GM11168 (cell line): ENCODE measurements around the gene SUSD1.

Experiments used
- in situ Hi-C: fragments of 300-500 bp; cut with MboI; formaldehyde crosslinking; loops from one replicate; pipeline ENCODE4 v1.12.0; 2022; ENCODE audit warnings: low sequenced_read_pairs; ENCODE audit not compliant: unreplicated experiment

SUSD1 gene

GRCh38 chr9:112104901-112105300 is 70.2 kb downstream of the SUSD1 start:
- in situ Hi-C loops, result no loop called here

- in situ Hi-C loops, result no loop called here
Measured at GRCh38 chr9:112104401-112104800, 70.7 kb downstream of the SUSD1 start.

- in situ Hi-C loops, result no loop called here
Measured at GRCh38 chr9:112103405-112103804, 71.7 kb downstream of the SUSD1 start.

- in situ Hi-C loops, result loop anchor here (25.0 kb wide), 1 partner anchor 689 kb away; no protein-coding TSS in a partner anchor
Measured at GRCh38 chr9:112097712-112098688, 77.1 kb downstream of the SUSD1 start.

GRCh38 chr9:112094948-112095681 is 80.0 kb downstream of the SUSD1 start:
- in situ Hi-C loops, result loop anchor here (5.0 to 25.0 kb wide), 2 partner anchors 267 to 692 kb away; no protein-coding TSS in a partner anchor

- in situ Hi-C loops, result loop anchor here (5.0 to 25.0 kb wide), 2 partner anchors 268 to 693 kb away; no protein-coding TSS in a partner anchor
Measured at GRCh38 chr9:112094241-112094640, 80.9 kb downstream of the SUSD1 start.

- in situ Hi-C loops, result loop anchor here (5.0 to 25.0 kb wide), 2 partner anchors 268 to 693 kb away; no protein-coding TSS in a partner anchor
Measured at GRCh38 chr9:112093870-112094216, 81.3 kb downstream of the SUSD1 start.

GRCh38 chr9:112093147-112093869 is 81.8 kb downstream of the SUSD1 start:
- in situ Hi-C loops, result loop anchor here (5.0 to 25.0 kb wide), 2 partner anchors 269 to 694 kb away; no protein-coding TSS in a partner anchor

GRCh38 chr9:112091810-112092209 is 83.3 kb downstream of the SUSD1 start:
- in situ Hi-C loops, result loop anchor here (5.0 to 25.0 kb wide), 2 partner anchors 270 to 695 kb away; no protein-coding TSS in a partner anchor

GRCh38 chr9:112087506-112087905 is 87.6 kb downstream of the SUSD1 start:
- in situ Hi-C loops, result loop anchor here (25.0 kb wide), 1 partner anchor 700 kb away; no protein-coding TSS in a partner anchor

GRCh38 chr9:112086627-112087026 is 88.5 kb downstream of the SUSD1 start:
- in situ Hi-C loops, result loop anchor here (25.0 kb wide), 1 partner anchor 701 kb away; no protein-coding TSS in a partner anchor

GRCh38 chr9:112084907-112085306 is 90.2 kb downstream of the SUSD1 start:
- in situ Hi-C loops, result loop anchor here (5.0 to 25.0 kb wide), 2 partner anchors 323 to 702 kb away; no protein-coding TSS in a partner anchor

- in situ Hi-C loops, result loop anchor here (5.0 to 25.0 kb wide), 2 partner anchors 322 to 703 kb away; no protein-coding TSS in a partner anchor
Measured at GRCh38 chr9:112084334-112084733, 90.8 kb downstream of the SUSD1 start.

GRCh38 chr9:112081918-112082729 is 93.0 kb downstream of the SUSD1 start:
- in situ Hi-C loops, result loop anchor here (5.0 to 25.0 kb wide), 2 partner anchors 320 to 705 kb away; no protein-coding TSS in a partner anchor

- in situ Hi-C loops, result loop anchor here (5.0 to 25.0 kb wide), 2 partner anchors 319 to 706 kb away; no protein-coding TSS in a partner anchor
Measured at GRCh38 chr9:112080831-112081542, 94.1 kb downstream of the SUSD1 start.

- in situ Hi-C loops, result loop anchor here (10.0 to 25.0 kb wide), 2 partner anchors 244 to 709 kb away; no protein-coding TSS in a partner anchor
Measured at GRCh38 chr9:112078432-112078831, 96.7 kb downstream of the SUSD1 start.

GRCh38 chr9:112076814-112077213 is 98.3 kb downstream of the SUSD1 start:
- in situ Hi-C loops, result loop anchor here (10.0 to 25.0 kb wide), 2 partner anchors 242 to 710 kb away; no protein-coding TSS in a partner anchor

- in situ Hi-C loops, result loop anchor here (10.0 to 25.0 kb wide), 2 partner anchors 240 to 712 kb away; no protein-coding TSS in a partner anchor
Measured at GRCh38 chr9:112075009-112075378, 100.1 kb downstream of the SUSD1 start.
